GM13976 (cell line): ENCODE measurements around the gene SMARCA1.

Experiments
- DNase-seq: peaks from one replicate; pipeline ENCODE4 v3.0.0; 2012; ENCODE audit warnings: low spot score
- in situ Hi-C: fragments of 300-500 bp; cut with MboI; formaldehyde crosslinking; loops from one replicate; pipeline ENCODE4 v1.12.0; 2022; ENCODE audit warnings: low sequenced_read_pairs, mixed read lengths, inconsistent platforms; ENCODE audit not compliant: unreplicated experiment
- TF ChIP-seq, protein P1 (sequence below): IDR thresholded peaks from 2 replicates; pipeline ENCODE4 v1.5.1; 2012; ENCODE audit warnings: borderline replicate concordance, mild to moderate bottlenecking; ENCODE audit not compliant: insufficient read depth; ENCODE audit errors: extremely low read depth, missing control alignments, control extremely low read depth

Gene SMARCA1

DNA sequence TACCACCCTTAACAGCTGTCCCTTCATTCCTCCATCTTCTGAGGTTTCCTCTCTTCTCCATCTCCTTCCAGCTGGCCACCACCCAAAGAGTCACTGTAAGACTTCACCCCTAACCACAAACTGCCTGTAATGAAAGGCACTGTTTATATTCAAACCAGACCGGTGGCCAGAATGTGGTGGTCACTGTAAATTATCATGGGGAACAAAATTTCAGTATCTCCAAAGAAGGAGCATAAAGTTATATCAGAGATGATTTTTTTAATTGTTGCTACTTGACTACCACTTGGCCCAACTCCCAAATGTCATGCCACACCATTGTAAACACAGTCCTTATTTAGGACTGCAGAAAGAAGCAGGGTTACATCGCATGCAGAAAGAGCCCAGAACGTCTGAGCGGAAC lies 44.8 kb downstream of the SMARCA1 start:
- DNase-seq, result no peak
- in situ Hi-C loops, result no loop called here
- TF ChIP-seq, protein P1, sequence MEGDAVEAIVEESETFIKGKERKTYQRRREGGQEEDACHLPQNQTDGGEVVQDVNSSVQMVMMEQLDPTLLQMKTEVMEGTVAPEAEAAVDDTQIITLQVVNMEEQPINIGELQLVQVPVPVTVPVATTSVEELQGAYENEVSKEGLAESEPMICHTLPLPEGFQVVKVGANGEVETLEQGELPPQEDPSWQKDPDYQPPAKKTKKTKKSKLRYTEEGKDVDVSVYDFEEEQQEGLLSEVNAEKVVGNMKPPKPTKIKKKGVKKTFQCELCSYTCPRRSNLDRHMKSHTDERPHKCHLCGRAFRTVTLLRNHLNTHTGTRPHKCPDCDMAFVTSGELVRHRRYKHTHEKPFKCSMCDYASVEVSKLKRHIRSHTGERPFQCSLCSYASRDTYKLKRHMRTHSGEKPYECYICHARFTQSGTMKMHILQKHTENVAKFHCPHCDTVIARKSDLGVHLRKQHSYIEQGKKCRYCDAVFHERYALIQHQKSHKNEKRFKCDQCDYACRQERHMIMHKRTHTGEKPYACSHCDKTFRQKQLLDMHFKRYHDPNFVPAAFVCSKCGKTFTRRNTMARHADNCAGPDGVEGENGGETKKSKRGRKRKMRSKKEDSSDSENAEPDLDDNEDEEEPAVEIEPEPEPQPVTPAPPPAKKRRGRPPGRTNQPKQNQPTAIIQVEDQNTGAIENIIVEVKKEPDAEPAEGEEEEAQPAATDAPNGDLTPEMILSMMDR, result no peak

- in situ Hi-C loops, result no loop called here
- no peak for DNase-seq
- TF ChIP-seq, protein P1, result no peak
These were observed 51.2 kb downstream of the SMARCA1 start for GRCh38 chrX:129472116-129472515.

- no peak for DNase-seq
- in situ Hi-C loops, result no loop called here
- TF ChIP-seq, protein P1, result no peak
These were observed 60.6 kb downstream of the SMARCA1 start for GRCh38 chrX:129462707-129463106.

DNA sequence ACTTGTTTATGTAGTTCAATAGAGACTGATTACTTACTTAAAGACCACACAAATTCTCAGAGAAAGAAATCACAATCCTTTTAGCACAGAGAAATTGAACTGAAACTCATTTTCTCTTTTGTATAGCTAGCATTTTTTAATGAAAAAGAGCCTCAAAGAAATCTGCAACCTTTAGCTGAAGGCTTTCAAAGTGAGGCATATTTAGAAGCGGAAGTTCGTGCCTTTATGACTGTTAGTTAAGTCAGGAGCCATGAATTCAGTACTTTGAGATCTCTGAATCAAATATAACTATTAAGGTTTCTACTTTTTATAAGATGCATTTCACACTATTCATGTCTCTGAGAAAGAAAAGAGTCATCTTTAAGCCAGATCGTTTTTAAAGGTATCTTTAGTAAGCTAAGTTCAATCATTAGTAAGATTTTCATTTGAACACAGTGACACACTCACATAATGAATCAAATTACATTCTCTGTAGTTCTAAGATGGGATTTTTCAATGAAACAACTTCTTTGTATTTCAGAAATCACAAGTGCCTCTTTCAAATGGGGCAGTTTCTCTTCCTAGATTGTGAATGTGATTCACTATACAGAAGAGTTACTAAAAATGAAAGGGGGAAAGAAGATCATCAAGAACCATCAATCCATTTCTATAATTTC lies 61.4 kb downstream of the SMARCA1 start:
- in situ Hi-C loops, result no loop called here
- DNase-seq, result no peak
- TF ChIP-seq, protein P1, result no peak

DNA sequence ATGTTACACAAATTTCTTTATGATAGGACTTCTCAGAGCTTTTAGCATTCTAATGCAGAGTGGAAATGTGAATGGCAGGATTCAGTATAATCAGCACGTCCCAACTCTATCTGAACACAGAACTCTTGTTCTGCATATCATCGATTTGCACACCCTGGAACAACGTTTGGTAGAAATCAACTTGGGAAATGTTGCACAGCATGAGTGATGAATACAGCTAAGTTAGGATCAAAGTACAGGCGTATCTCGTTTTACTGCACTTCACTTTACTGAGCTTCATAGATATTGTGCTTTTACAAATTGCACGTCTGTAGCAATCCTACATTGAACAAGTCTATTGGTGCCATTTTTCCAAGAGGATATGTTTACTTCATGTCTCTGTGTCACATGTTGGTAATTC lies 70.8 kb downstream of the SMARCA1 start:
- no peak for DNase-seq
- in situ Hi-C loops, result no loop called here
- TF ChIP-seq, protein P1, result no peak

DNA sequence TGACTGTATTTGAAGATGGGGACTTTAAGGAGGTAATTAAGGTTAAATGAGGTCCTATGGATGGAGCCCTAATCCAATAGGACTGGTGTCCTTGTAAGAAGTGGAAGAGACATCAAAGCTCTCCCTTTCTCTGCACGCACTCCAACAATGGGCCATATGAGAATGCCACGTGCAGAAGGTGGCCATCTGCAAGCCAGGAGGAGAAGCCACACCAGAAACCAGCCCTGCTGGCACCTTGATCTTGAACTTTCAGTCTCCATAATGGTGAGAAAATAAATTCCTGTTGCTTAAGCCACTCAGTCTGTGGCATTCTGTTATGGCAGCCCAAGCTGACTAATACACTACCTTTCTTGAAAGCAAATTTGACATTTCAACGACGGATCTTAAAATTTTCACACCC lies 73.2 kb downstream of the SMARCA1 start:
- TF ChIP-seq, protein P1, result no peak
- in situ Hi-C loops, result no loop called here
- DNase-seq, result no peak
